OCI-LY7 (cell line): ENCODE results near the gene EP400. TPM values are rescaled to one million over a fixed set of nuclear protein-coding genes. Genes with fewer than 3 reads are reported as not detected.

Experiments
- BruUV-seq: library from RNA; stranded (reverse); fragments of 400-500 nt; replicated peaks from 2 replicates; lab custom pipeline; 2021; lab: Mats Ljungman, UMichigan
- CTCF ChIA-PET: fragments of 300-600 bp; sonication (Branson Sonifier 250); formaldehyde crosslinking; loops from one replicate; lab custom pipeline; 2022; ENCODE audit warnings: antibody characterized with exemption; ENCODE audit not compliant: unreplicated experiment; lab: Charles Lee
- POLR2A ChIA-PET: fragments of 300-600 bp; sonication (Branson Sonifier 250); formaldehyde crosslinking; loops from one replicate; lab custom pipeline; 2022; ENCODE audit warnings: antibody characterized with exemption; lab: Charles Lee
- DNase-seq: peaks from one replicate; pipeline ENCODE4 v3.0.0-alpha.2; 2015; ENCODE audit warnings: low spot score
- H2AFZ ChIP-seq: fragments of 200-600 bp; sonication (generic), shearing (Covaris generic); 2 replicates; pipeline ENCODE4 v1.6.1; 2014; ENCODE audit warnings: mild to moderate bottlenecking, antibody characterized with exemption, low read length, moderate library complexity
- H3K27ac ChIP-seq: fragments of 200-600 bp; sonication (generic); 2 replicates; pipeline ENCODE4 v1.5.1; 2014; ENCODE audit warnings: mixed run types, low read depth, mild to moderate bottlenecking, moderate library complexity, low read length, inconsistent platforms; ENCODE audit not compliant: poor library complexity, severe bottlenecking
- H3K36me3 ChIP-seq: fragments of 200-600 bp; sonication (generic); 2 replicates; pipeline ENCODE4 v1.6.1; 2014; ENCODE audit warnings: mild to moderate bottlenecking, antibody characterized with exemption, low read length, moderate library complexity, mixed read lengths; ENCODE audit not compliant: insufficient read depth
- H3K4me1 ChIP-seq: fragments of 200-600 bp; sonication (generic); 2 replicates; pipeline ENCODE4 v1.5.1; 2014; ENCODE audit warnings: mild to moderate bottlenecking, low read length; ENCODE audit not compliant: insufficient read depth, poor library complexity, severe bottlenecking
- H3K4me2 ChIP-seq: fragments of 200-600 bp; sonication (generic); 2 replicates; pipeline ENCODE4 v1.6.1; 2014; ENCODE audit warnings: mild to moderate bottlenecking, low read length
- H3K4me3 ChIP-seq: fragments of 200-600 bp; sonication (generic); 2 replicates; pipeline ENCODE4 v1.5.1; 2014; ENCODE audit warnings: mild to moderate bottlenecking, low read depth, low read length; ENCODE audit not compliant: poor library complexity, severe bottlenecking
- H3K79me2 ChIP-seq: fragments of 200-600 bp; sonication (generic); 2 replicates; pipeline ENCODE4 v1.6.1; 2016; ENCODE audit warnings: low read depth, mild to moderate bottlenecking, low read length, moderate library complexity, mixed read lengths; ENCODE audit not compliant: insufficient read depth
- H3K9me2 ChIP-seq: fragments of 200-600 bp; sonication (generic); 2 replicates; pipeline ENCODE4 v1.6.1; 2016; ENCODE audit warnings: mild to moderate bottlenecking, low read length, mixed read lengths; ENCODE audit not compliant: insufficient read depth
- H3K9me3 ChIP-seq: fragments of 200-600 bp; sonication (generic); 2 replicates; pipeline ENCODE4 v1.6.1; 2014; ENCODE audit warnings: mild to moderate bottlenecking, mixed run types, low read length, mixed read lengths
- H4K20me1 ChIP-seq: fragments of 200-600 bp; sonication (generic); 2 replicates; pipeline ENCODE4 v1.6.1; 2014; ENCODE audit warnings: mild to moderate bottlenecking, antibody characterized with exemption, low read length, moderate library complexity, mixed read lengths; ENCODE audit not compliant: insufficient read depth
- CTCF ChIP-seq: fragments of 200-600 bp; sonication (generic); conservative IDR thresholded peaks from 2 replicates; pipeline ENCODE4 v1.5.1; 2014; ENCODE audit warnings: mild to moderate bottlenecking, antibody characterized with exemption, low read length, moderate library complexity, mixed read lengths
- EZH2phosphoT487 ChIP-seq: fragments of 200-600 bp; sonication (generic); IDR thresholded peaks from 2 replicates; pipeline ENCODE4 v1.6.1; 2018; ENCODE audit warnings: low read depth, borderline replicate concordance, mild to moderate bottlenecking, mixed run types, antibody characterized with exemption, low read length, moderate library complexity, mixed read lengths
- intact Hi-C: fragments of 100-400 bp; cut with micrococcal nuclease; formaldehyde crosslinking; loops from one replicate; pipeline ENCODE4 v1.10.0; 2022; ENCODE audit not compliant: unreplicated experiment
- small RNA-seq: library from RNA; depleted of rRNA; stranded (forward); fragments of <200 nt; gene quantifications from one replicate; pipeline ENCODE3, GENCODE V24; 2014
- total RNA-seq, 2 experiments: library from RNA; depleted of rRNA in 1 of 2; stranded (reverse); fragments of >200 nt in 1 of 2; shearing (Covaris generic) in 1 of 2; gene quantifications; 2 replicates each; pipeline ENCODE4 v1.2.3, GENCODE V29; 2014 to 2022

Gene EP400
- total RNA-seq, 2 experiments from 2014 or later, result 20.7 to 56.2 TPM

GRCh38 chr12:132129007-132129406, 179.3 kb downstream of the EP400 start:
- TF ChIP-seq CTCF (no peak), EZH2phosphoT487 (no peak)
- H2AFZ ChIP-seq, result no peak overlapping the region
- H3K4me3 ChIP-seq, result no peak overlapping the region
- peaks cover 53% of the 10 kb centered on the region for H3K36me3 ChIP-seq
- H3K4me1 ChIP-seq, result no peaks in the 10 kb centered on the region
- no peaks in the 10 kb centered on the region for H3K9me2 ChIP-seq
- ChIA-PET CTCF (no interaction called here), POLR2A (no interaction called here)
- no peak for DNase-seq
- intact Hi-C loops, result no loop called here
- H3K4me2 ChIP-seq, result no peak overlapping the region
- H4K20me1 ChIP-seq, result no peaks in the 10 kb centered on the region
- H3K27ac ChIP-seq, result no peak overlapping the region
- H3K9me3 ChIP-seq, result peaks cover 16% of the 10 kb centered on the region; the same call in 1 of the 2 replicates
- no peaks in the 10 kb centered on the region for H3K79me2 ChIP-seq
- no TSS peak for BruUV-seq

GRCh38 chr12:132130690-132131089, 180.9 kb downstream of the EP400 start:
- CTCF ChIA-PET, result no interaction called here
- no peak for TF ChIP-seq CTCF
- no peak for TF ChIP-seq EZH2phosphoT487
- no peak overlapping the region for H2AFZ ChIP-seq
- peaks cover 36% of the 10 kb centered on the region for H3K36me3 ChIP-seq
- H3K4me1 ChIP-seq, result no peaks in the 10 kb centered on the region
- no peak for DNase-seq
- H4K20me1 ChIP-seq, result no peaks in the 10 kb centered on the region
- H3K4me2 ChIP-seq, result no peak overlapping the region
- H3K27ac ChIP-seq, result no peak overlapping the region
- H3K9me2 ChIP-seq, result no peaks in the 10 kb centered on the region
- no TSS peak for BruUV-seq
- intact Hi-C loops, result no loop called here
- H3K79me2 ChIP-seq, result no peaks in the 10 kb centered on the region
- H3K9me3 ChIP-seq, result peaks cover 16% of the 10 kb centered on the region; the same call in 1 of the 2 replicates
- POLR2A ChIA-PET, result no interaction called here
- H3K4me3 ChIP-seq, result no peak overlapping the region

Small RNA genes lying within 50 kb of the gene (small RNA-seq; reads per million reads assigned to genes)
- gene AC131009.3, result not detected
- gene AC137590.2, result not detected
- 2.3 reads per million, percentile 81 among the genes with 10 or more reads in this experiment for gene SNORA49

Other genes with a start within 250 kb of the EP400 start
- gene SFSWAP, start 238.9 kb upstream of the EP400 start, total RNA-seq (2014; rRNA removed; shearing (Covaris generic)), result 54.0 and 58.8 TPM in 2 replicates
- gene SFSWAP, start 238.9 kb upstream of the EP400 start, total RNA-seq (2022), result 83.8 and 87.1 TPM in 2 replicates
- gene MMP17, start 121.5 kb upstream of the EP400 start, total RNA-seq (2014; rRNA removed; shearing (Covaris generic)), result not detected in 2 replicates
- not detected in 2 replicates for gene MMP17, start 121.5 kb upstream of the EP400 start, total RNA-seq (2022)
- 1.9 and 4.3 TPM in 2 replicates for gene ULK1, start 55.3 kb upstream of the EP400 start, total RNA-seq (2014; rRNA removed; shearing (Covaris generic))
- gene ULK1, start 55.3 kb upstream of the EP400 start, total RNA-seq (2022), result 15.5 and 15.6 TPM in 2 replicates
- gene PUS1, start 20.7 kb upstream of the EP400 start, total RNA-seq (2014; rRNA removed; shearing (Covaris generic)), result 38.4 and 43.5 TPM in 2 replicates
- gene PUS1, start 20.7 kb upstream of the EP400 start, total RNA-seq (2022), result 58.9 and 78.3 TPM in 2 replicates
- 46.2 and 47.1 TPM in 2 replicates for gene DDX51, start 194.4 kb downstream of the EP400 start, total RNA-seq (2014; rRNA removed; shearing (Covaris generic))
- 63.1 and 63.5 TPM in 2 replicates for gene DDX51, start 194.4 kb downstream of the EP400 start, total RNA-seq (2022)
- gene NOC4L, start 194.5 kb downstream of the EP400 start, total RNA-seq (2014; rRNA removed; shearing (Covaris generic)), result 25.0 and 31.0 TPM in 2 replicates
- 43.7 and 47.6 TPM in 2 replicates for gene NOC4L, start 194.5 kb downstream of the EP400 start, total RNA-seq (2022)